LNCaP clone FGC (cell line): ENCODE data around the gene UBE2A.

Experiments used
- DNase-seq: peaks from one replicate; pipeline ENCODE4 v3.0.0-alpha.2; 2011; ENCODE audit warnings: low read depth
- H3K4me3 ChIP-seq: 2 replicates; pipeline ENCODE4 v1.5.1; 2011; ENCODE audit warnings: mild to moderate bottlenecking, low read depth, low read length, control low read depth
- CTCF ChIP-seq: IDR thresholded peaks from 2 replicates; pipeline ENCODE4 v1.5.1; 2012; ENCODE audit warnings: mild to moderate bottlenecking; ENCODE audit not compliant: control insufficient read depth, insufficient read depth; ENCODE audit errors: extremely low read depth

The UBE2A gene

GRCh38 chrX:119574394-119575266 lies at the start of gene UBE2A:
Gene UBE2A, plus strand, starts transcription at chrX:119574563. Its CDS starts 149 bp downstream, at chrX:119574712.
- H3K4me3 ChIP-seq: peak within 1 kb of the TSS; percentile 64
- DNase-seq: peak; percentile 57
- peak; percentile 8; the same call in 1 of the 2 replicates for TF ChIP-seq CTCF

- TF ChIP-seq CTCF: no peak
- no peak overlapping the region for H3K4me3 ChIP-seq
- DNase-seq: no peak
These were observed 44.8 kb upstream of the UBE2A start for GRCh38 chrX:119529345-119530276.

- no peak overlapping the region for H3K4me3 ChIP-seq
- no peak for TF ChIP-seq CTCF
- no peak for DNase-seq
These were observed 36.9 kb upstream of the UBE2A start for GRCh38 chrX:119537487-119537886.

- no peak for TF ChIP-seq CTCF
- DNase-seq: no peak
These were observed 34.5 kb upstream of the UBE2A start for GRCh38 chrX:119539872-119540271.

GRCh38 chrX:119541188-119541587 lies 33.2 kb upstream of the UBE2A start:
- DNase-seq: no peak
- H3K4me3 ChIP-seq: no peak overlapping the region
- TF ChIP-seq CTCF: no peak

More at GRCh38 chrX:119539872-119540271, 34.5 kb upstream of the UBE2A start:
- no peak overlapping the region for H3K4me3 ChIP-seq

GRCh38 chrX:119549327-119550016 lies 24.9 kb upstream of the UBE2A start:
- H3K4me3 ChIP-seq: no peak overlapping the region
- TF ChIP-seq CTCF: no peak
- no peak for DNase-seq
